HepG2 (cell line): ENCODE data around the gene DUS1L. TPM values are rescaled to one million over a fixed set of nuclear protein-coding genes. Genes with fewer than 3 reads are reported as not detected.
A peak's percentile ranks its signal among the peaks of the same experiment; 100 is the strongest.

Experiments used
- ADNP ChIP-seq: sonication (generic); formaldehyde crosslinking; IDR thresholded peaks from 2 replicates; pipeline ENCODE4 v1.4.0; 2020; ENCODE audit warnings: missing genetic modification reagents
- AGO2 ChIP-seq: fragments of 200-400 bp; formaldehyde crosslinking; optimal IDR thresholded peaks from 2 replicates; pipeline ENCODE3; 2017; ENCODE audit warnings: mild to moderate bottlenecking, low read depth, low read length, moderate library complexity
- ELF3 ChIP-seq: IDR thresholded peaks from 2 replicates; pipeline ENCODE4 v1.6.1; 2016; ENCODE audit warnings: missing genetic modification reagents, missing compliant biosample characterization
- FLYWCH1 ChIP-seq: sonication (generic); formaldehyde crosslinking; IDR thresholded peaks from 2 replicates; pipeline ENCODE4 v1.8.1; 2023; ENCODE audit warnings: mild to moderate bottlenecking, missing genetic modification reagents
- FOXK1 ChIP-seq: sonication (generic); formaldehyde crosslinking; IDR thresholded peaks from 2 replicates; pipeline ENCODE4 v1.4.0; 2020; ENCODE audit warnings: low read depth, missing genetic modification reagents, borderline replicate concordance
- JUNB ChIP-seq: sonication (generic); formaldehyde crosslinking; IDR thresholded peaks from 2 replicates; pipeline ENCODE4 v1.8.0; 2022; ENCODE audit warnings: missing genetic modification reagents, mild to moderate bottlenecking, borderline replicate concordance
- KDM6A ChIP-seq: IDR thresholded peaks from 2 replicates; pipeline ENCODE4 v1.6.1; 2016; ENCODE audit warnings: low read depth
- POLR2A ChIP-seq, 2 experiments: IDR thresholded peaks; 2 replicates each; pipeline ENCODE4 v1.6.1; 2011; ENCODE audit warnings: low read depth in 2 of 2, low read length in 2 of 2, mild to moderate bottlenecking in 1 of 2, moderate library complexity in 1 of 2; ENCODE audit not compliant: insufficient read depth in 1 of 2
- RORA ChIP-seq: sonication (generic); formaldehyde crosslinking; IDR thresholded peaks from 2 replicates; pipeline ENCODE4 v1.5.0; 2020; ENCODE audit warnings: mild to moderate bottlenecking, missing genetic modification reagents, moderate library complexity
- RXRA ChIP-seq: sonication (generic); formaldehyde crosslinking; IDR thresholded peaks from 2 replicates; pipeline ENCODE4 v1.5.1; 2020; ENCODE audit warnings: missing genetic modification reagents
- TCF12 ChIP-seq, 2 experiments: fragments of 450-650 bp in 1 of 2; sonication (generic) in 1 of 2; formaldehyde crosslinking in 1 of 2; IDR thresholded peaks; 2 replicates each; pipeline versions ENCODE4 v1.6.1 to v1.8.0; 2017 to 2022; ENCODE audit warnings: antibody characterized with exemption in 1 of 2, mild to moderate bottlenecking in 1 of 2, missing genetic modification reagents in 1 of 2, moderate library complexity in 1 of 2
- ZNF460 ChIP-seq: sonication (generic); formaldehyde crosslinking; IDR thresholded peaks from 2 replicates; pipeline ENCODE4 v1.5.1; 2020; ENCODE audit warnings: missing genetic modification reagents, mild to moderate bottlenecking, borderline replicate concordance
- ZNF577 ChIP-seq: sonication (generic); formaldehyde crosslinking; IDR thresholded peaks from 2 replicates; pipeline ENCODE4 v1.4.0; 2020; ENCODE audit warnings: mild to moderate bottlenecking, low read depth, missing genetic modification reagents, borderline replicate concordance
- ZNF660 ChIP-seq: sonication (generic); formaldehyde crosslinking; IDR thresholded peaks from 2 replicates; pipeline ENCODE4 v1.5.1; 2020; ENCODE audit warnings: mild to moderate bottlenecking, low read depth, missing genetic modification reagents, borderline replicate concordance
- ZNF782 ChIP-seq: sonication (generic); formaldehyde crosslinking; IDR thresholded peaks from 2 replicates; pipeline ENCODE4 v1.4.0; 2020; ENCODE audit warnings: missing genetic modification reagents, mild to moderate bottlenecking, borderline replicate concordance
- polyA plus RNA-seq, 8 experiments: library from polyadenylated mRNA; depleted of rRNA in 3 of 8; stranded (reverse) in 7 of 8; unstranded in 1 of 8; fragments of >200 nt; fragmentation: Illumina TruSeq in 4 of 8; extraction: Trizol in 4 of 8; gene quantifications; 2 replicates each; pipeline versions ENCODE4 v1.2.1 to v1.2.3, GENCODE V29; 2011 to 2016; ENCODE audit warnings: low read depth in 4 of 8, missing spikeins in 1 of 8, mixed read lengths in 1 of 8; ENCODE audit not compliant: insufficient read depth in 1 of 8
- total RNA-seq, 5 experiments: library from RNA; depleted of rRNA; stranded (reverse); fragments of >200 nt; fragmentation: Illumina TruSeq; extraction: Trizol; gene quantifications; 2 replicates each; pipeline ENCODE4 v1.2.3, GENCODE V29; 2016; ENCODE audit warnings: low read depth in 1 of 5
- TF ChIP-seq, protein P1 (sequence below): sonication (generic); formaldehyde crosslinking; IDR thresholded peaks from 2 replicates; pipeline ENCODE4 v1.8.0; 2022; ENCODE audit warnings: missing genetic modification reagents, mild to moderate bottlenecking, moderate library complexity, borderline replicate concordance
- TF ChIP-seq, protein P2 (sequence below): sonication (generic); formaldehyde crosslinking; IDR thresholded peaks from 2 replicates; pipeline ENCODE4 v1.5.0; 2020; ENCODE audit warnings: missing genetic modification reagents
- TF ChIP-seq, protein P3 (sequence below): IDR thresholded peaks from 2 replicates; pipeline ENCODE4 v1.6.1; 2016; ENCODE audit warnings: low read depth, missing genetic modification reagents, missing compliant biosample characterization
- TF ChIP-seq, protein P4 (sequence below): sonication (generic); formaldehyde crosslinking; IDR thresholded peaks from 2 replicates; pipeline ENCODE4 v1.4.0; 2020; ENCODE audit warnings: mild to moderate bottlenecking, missing genetic modification reagents

Gene DUS1L
- total and polyA plus RNA-seq, 2 of the 13 experiments (the other 11 are each of a cell fraction or from before 2014, with no cell fraction given) = 81.0 to 109 TPM

- TF ChIP-seq, protein P1, sequence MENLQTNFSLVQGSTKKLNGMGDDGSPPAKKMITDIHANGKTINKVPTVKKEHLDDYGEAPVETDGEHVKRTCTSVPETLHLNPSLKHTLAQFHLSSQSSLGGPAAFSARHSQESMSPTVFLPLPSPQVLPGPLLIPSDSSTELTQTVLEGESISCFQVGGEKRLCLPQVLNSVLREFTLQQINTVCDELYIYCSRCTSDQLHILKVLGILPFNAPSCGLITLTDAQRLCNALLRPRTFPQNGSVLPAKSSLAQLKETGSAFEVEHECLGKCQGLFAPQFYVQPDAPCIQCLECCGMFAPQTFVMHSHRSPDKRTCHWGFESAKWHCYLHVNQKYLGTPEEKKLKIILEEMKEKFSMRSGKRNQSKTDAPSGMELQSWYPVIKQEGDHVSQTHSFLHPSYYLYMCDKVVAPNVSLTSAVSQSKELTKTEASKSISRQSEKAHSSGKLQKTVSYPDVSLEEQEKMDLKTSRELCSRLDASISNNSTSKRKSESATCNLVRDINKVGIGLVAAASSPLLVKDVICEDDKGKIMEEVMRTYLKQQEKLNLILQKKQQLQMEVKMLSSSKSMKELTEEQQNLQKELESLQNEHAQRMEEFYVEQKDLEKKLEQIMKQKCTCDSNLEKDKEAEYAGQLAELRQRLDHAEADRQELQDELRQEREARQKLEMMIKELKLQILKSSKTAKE (CRISPR knock-in tag) = no peak
- no peak; the same call in 1 of the 2 replicates for TF ChIP-seq RXRA (CRISPR knock-in tag)
- TF ChIP-seq ELF3 = no peak
- TF ChIP-seq JUNB = 0 out of 2 replicates have a peak, but pooled peaks have one; percentile 71
- TF ChIP-seq ZNF782 (CRISPR knock-in tag) = peak; percentile 87; the same call in 1 of the 2 replicates
- no peak for TF ChIP-seq KDM6A (CRISPR knock-in tag)
- TF ChIP-seq ADNP (CRISPR knock-in tag) = no peak
- TF ChIP-seq, protein P2, sequence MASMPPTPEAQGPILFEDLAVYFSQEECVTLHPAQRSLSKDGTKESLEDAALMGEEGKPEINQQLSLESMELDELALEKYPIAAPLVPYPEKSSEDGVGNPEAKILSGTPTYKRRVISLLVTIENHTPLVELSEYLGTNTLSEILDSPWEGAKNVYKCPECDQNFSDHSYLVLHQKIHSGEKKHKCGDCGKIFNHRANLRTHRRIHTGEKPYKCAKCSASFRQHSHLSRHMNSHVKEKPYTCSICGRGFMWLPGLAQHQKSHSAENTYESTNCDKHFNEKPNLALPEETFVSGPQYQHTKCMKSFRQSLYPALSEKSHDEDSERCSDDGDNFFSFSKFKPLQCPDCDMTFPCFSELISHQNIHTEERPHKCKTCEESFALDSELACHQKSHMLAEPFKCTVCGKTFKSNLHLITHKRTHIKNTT (CRISPR knock-in tag) = no peak
- no peak for TF ChIP-seq ZNF460 (CRISPR knock-in tag)
- TF ChIP-seq, protein P3, sequence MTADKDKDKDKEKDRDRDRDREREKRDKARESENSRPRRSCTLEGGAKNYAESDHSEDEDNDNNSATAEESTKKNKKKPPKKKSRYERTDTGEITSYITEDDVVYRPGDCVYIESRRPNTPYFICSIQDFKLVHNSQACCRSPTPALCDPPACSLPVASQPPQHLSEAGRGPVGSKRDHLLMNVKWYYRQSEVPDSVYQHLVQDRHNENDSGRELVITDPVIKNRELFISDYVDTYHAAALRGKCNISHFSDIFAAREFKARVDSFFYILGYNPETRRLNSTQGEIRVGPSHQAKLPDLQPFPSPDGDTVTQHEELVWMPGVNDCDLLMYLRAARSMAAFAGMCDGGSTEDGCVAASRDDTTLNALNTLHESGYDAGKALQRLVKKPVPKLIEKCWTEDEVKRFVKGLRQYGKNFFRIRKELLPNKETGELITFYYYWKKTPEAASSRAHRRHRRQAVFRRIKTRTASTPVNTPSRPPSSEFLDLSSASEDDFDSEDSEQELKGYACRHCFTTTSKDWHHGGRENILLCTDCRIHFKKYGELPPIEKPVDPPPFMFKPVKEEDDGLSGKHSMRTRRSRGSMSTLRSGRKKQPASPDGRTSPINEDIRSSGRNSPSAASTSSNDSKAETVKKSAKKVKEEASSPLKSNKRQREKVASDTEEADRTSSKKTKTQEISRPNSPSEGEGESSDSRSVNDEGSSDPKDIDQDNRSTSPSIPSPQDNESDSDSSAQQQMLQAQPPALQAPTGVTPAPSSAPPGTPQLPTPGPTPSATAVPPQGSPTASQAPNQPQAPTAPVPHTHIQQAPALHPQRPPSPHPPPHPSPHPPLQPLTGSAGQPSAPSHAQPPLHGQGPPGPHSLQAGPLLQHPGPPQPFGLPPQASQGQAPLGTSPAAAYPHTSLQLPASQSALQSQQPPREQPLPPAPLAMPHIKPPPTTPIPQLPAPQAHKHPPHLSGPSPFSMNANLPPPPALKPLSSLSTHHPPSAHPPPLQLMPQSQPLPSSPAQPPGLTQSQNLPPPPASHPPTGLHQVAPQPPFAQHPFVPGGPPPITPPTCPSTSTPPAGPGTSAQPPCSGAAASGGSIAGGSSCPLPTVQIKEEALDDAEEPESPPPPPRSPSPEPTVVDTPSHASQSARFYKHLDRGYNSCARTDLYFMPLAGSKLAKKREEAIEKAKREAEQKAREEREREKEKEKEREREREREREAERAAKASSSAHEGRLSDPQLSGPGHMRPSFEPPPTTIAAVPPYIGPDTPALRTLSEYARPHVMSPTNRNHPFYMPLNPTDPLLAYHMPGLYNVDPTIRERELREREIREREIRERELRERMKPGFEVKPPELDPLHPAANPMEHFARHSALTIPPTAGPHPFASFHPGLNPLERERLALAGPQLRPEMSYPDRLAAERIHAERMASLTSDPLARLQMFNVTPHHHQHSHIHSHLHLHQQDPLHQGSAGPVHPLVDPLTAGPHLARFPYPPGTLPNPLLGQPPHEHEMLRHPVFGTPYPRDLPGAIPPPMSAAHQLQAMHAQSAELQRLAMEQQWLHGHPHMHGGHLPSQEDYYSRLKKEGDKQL (CRISPR knock-in tag) = no peak
- peak; percentile 93 for TF ChIP-seq AGO2
- TF ChIP-seq FOXK1 = no peak
- TF ChIP-seq ZNF660 (CRISPR knock-in tag) = no peak
- no peak for TF ChIP-seq TCF12 (IDR thresholded peaks at IDR 0.05)
- peak; percentile 25 for TF ChIP-seq TCF12 (CRISPR knock-in tag; IDR thresholded peaks at IDR 0.05)
- TF ChIP-seq, protein P4, sequence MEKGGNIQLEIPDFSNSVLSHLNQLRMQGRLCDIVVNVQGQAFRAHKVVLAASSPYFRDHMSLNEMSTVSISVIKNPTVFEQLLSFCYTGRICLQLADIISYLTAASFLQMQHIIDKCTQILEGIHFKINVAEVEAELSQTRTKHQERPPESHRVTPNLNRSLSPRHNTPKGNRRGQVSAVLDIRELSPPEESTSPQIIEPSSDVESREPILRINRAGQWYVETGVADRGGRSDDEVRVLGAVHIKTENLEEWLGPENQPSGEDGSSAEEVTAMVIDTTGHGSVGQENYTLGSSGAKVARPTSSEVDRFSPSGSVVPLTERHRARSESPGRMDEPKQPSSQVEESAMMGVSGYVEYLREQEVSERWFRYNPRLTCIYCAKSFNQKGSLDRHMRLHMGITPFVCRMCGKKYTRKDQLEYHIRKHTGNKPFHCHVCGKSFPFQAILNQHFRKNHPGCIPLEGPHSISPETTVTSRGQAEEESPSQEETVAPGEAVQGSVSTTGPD (CRISPR knock-in tag) = no peak
- TF ChIP-seq FLYWCH1 (CRISPR knock-in tag) = no peak
- peak in 1 of 2 experiments; percentile 66; a peak in 2 of 4 replicates for TF ChIP-seq POLR2A (IDR thresholded peaks at IDR 0.05; ENCODE audit: insufficient read depth in 1 of 2, low read depth in 2 of 2, low read length in 2 of 2)
- TF ChIP-seq ZNF577 (CRISPR knock-in tag) = no peak
- TF ChIP-seq RORA (CRISPR knock-in tag) = no peak
These were observed 31.7 kb upstream of the DUS1L start (continued) for GRCh38 chr17:82097184-82097918.
